Endothelial cell of umbilical vein (primary cell): ENCODE measurements around the gene CCDC47. TPM values are rescaled to one million over a fixed set of nuclear protein-coding genes. Genes with fewer than 3 reads are reported as not detected.
"Not testable (repeated sequence)": the region's sequence is repeated elsewhere in the genome, so short reads cannot be mapped to it uniquely, and the experiment has no call there.

Experiments
- BruUV-seq: library from RNA; stranded (reverse); fragments of 400-500 nt; replicated peaks from 2 replicates; lab custom pipeline; 2021; lab: Mats Ljungman, UMichigan
- CTCF ChIA-PET: fragments of 300-600, 350-600 bp; sonication (Branson Sonifier 250); formaldehyde crosslinking; loops from one replicate; lab custom pipeline; 2021; ENCODE audit warnings: antibody characterized with exemption, inconsistent platforms; lab: Charles Lee
- POLR2A ChIA-PET: fragments of 300-600, 350-600 bp; sonication (Branson Sonifier 250); formaldehyde crosslinking; loops from one replicate; lab custom pipeline; 2021; ENCODE audit warnings: antibody characterized with exemption, inconsistent platforms; lab: Charles Lee
- DNase-seq: peaks from one replicate; pipeline ENCODE4 v3.0.0-alpha.2; 2011; ENCODE audit warnings: low read depth, low spot score
- FAIRE-seq: peaks from 2 replicates; lab custom pipeline; 2011; peaks lifted over from hg19 to GRCh38; lab: Jason Lieb, UNC
- H2AFZ ChIP-seq: 2 replicates; pipeline ENCODE4 v1.6.0; 2012; ENCODE audit warnings: low read depth, low read length, control low read depth, inconsistent platforms
- H3K27ac ChIP-seq: 2 replicates; pipeline ENCODE4 v1.5.1; 2011; ENCODE audit warnings: low read depth, mild to moderate bottlenecking, control low read depth, low read length, moderate library complexity; ENCODE audit not compliant: insufficient read depth
- H3K27me3 ChIP-seq, 2 experiments: 2 replicates each; pipeline versions ENCODE4 v1.6.0 to v1.6.1; 2011; ENCODE audit warnings: low read length in 2 of 2, mixed read lengths in 1 of 2; ENCODE audit not compliant: control insufficient read depth in 2 of 2, insufficient read depth in 2 of 2
- H3K36me3 ChIP-seq, 2 experiments: 2 replicates in 1 of 2; 3 replicates in 1 of 2; pipeline ENCODE4 v1.5.1; 2011; ENCODE audit warnings: low read length in 2 of 2, mild to moderate bottlenecking in 1 of 2, moderate library complexity in 1 of 2; ENCODE audit not compliant: control insufficient read depth in 2 of 2, insufficient read depth in 2 of 2; ENCODE audit errors: extremely low read depth in 1 of 2
- H3K4me1 ChIP-seq: 3 replicates; pipeline ENCODE4 v1.5.1; 2011; ENCODE audit warnings: mild to moderate bottlenecking, low read length; ENCODE audit not compliant: control insufficient read depth, insufficient read depth; ENCODE audit errors: extremely low read depth
- H3K4me2 ChIP-seq: 2 replicates; pipeline ENCODE4 v1.6.1; 2011; ENCODE audit warnings: low read length, control low read depth, mixed read lengths; ENCODE audit not compliant: insufficient read depth
- H3K4me3 ChIP-seq, 3 experiments: fragments of 200-600 bp in 1 of 3; sonication (generic), shearing (Covaris generic) in 1 of 3; replicated peaks in 1 of 3; 2 replicates each; pipeline ENCODE4 v1.5.1; 2011 to 2016; ENCODE audit warnings: control low read depth in 3 of 3, low read length in 3 of 3, mild to moderate bottlenecking in 2 of 3, inconsistent platforms in 1 of 3, low read depth in 1 of 3, moderate library complexity in 1 of 3; ENCODE audit not compliant: insufficient read depth in 1 of 3
- H3K79me2 ChIP-seq: 2 replicates; pipeline ENCODE4 v1.6.0; 2012; ENCODE audit warnings: low read length, inconsistent platforms; ENCODE audit not compliant: control insufficient read depth, insufficient read depth
- H3K9ac ChIP-seq: replicated peaks from 2 replicates; pipeline ENCODE3; 2011; ENCODE audit warnings: low read length, control low read depth; ENCODE audit not compliant: insufficient read depth; ENCODE audit errors: extremely low read depth
- H3K9me1 ChIP-seq: replicated peaks from 3 replicates; pipeline ENCODE4 v1.6.0; 2011; ENCODE audit warnings: mild to moderate bottlenecking, low read length; ENCODE audit not compliant: control insufficient read depth, insufficient read depth; ENCODE audit errors: extremely low read depth
- H3K9me3 ChIP-seq: replicated peaks from 2 replicates; pipeline ENCODE4 v1.5.1; 2012; ENCODE audit warnings: low read length, inconsistent platforms; ENCODE audit not compliant: control insufficient read depth, insufficient read depth
- H4K20me1 ChIP-seq: replicated peaks from 2 replicates; pipeline ENCODE3; 2011; ENCODE audit warnings: mild to moderate bottlenecking, low read length; ENCODE audit not compliant: control insufficient read depth, insufficient read depth; ENCODE audit errors: extremely low read depth
- FOS ChIP-seq: IDR thresholded peaks from 2 replicates; pipeline ENCODE4 v1.6.1; 2011; ENCODE audit warnings: mild to moderate bottlenecking, low read length, moderate library complexity, borderline replicate concordance; ENCODE audit not compliant: insufficient read depth
- GATA2 ChIP-seq: IDR thresholded peaks from 2 replicates; pipeline ENCODE4 v1.7.0; 2011; ENCODE audit warnings: low read depth, mild to moderate bottlenecking, moderate library complexity, mixed read lengths, low read length; ENCODE audit not compliant: insufficient read length, insufficient read depth
- JUN ChIP-seq: IDR thresholded peaks from 2 replicates; pipeline ENCODE4 v1.6.1; 2011; ENCODE audit warnings: borderline replicate concordance, low read depth; ENCODE audit not compliant: insufficient read length, insufficient read depth
- MYC ChIP-seq: IDR thresholded peaks from one replicate; pipeline ENCODE4 v1.6.1; 2011; ENCODE audit warnings: mild to moderate bottlenecking, low read depth, low read length
- dilution Hi-C: fragments of 300-500 bp; cut with MboI; formaldehyde crosslinking; loops from one replicate; pipeline ENCODE4 v1.15.0; 2019; ENCODE audit warnings: low sequenced_read_pairs; ENCODE audit not compliant: extremely low pct_ligation_motif_present
- intact Hi-C: fragments of 100-400 bp; cut with micrococcal nuclease; formaldehyde crosslinking; loops from one replicate; pipeline ENCODE4 v1.10.0; 2022
- polyA plus RNA-seq, 4 experiments: library from polyadenylated mRNA; depleted of rRNA in 3 of 4; stranded (reverse) in 3 of 4; unstranded in 1 of 4; fragments of >200 nt; gene quantifications; 2 replicates each; pipeline versions ENCODE4 v1.2.1 to v1.2.3, GENCODE V29; 2011 to 2012; ENCODE audit warnings: missing spikeins in 1 of 4
- total RNA-seq: library from RNA; stranded (reverse); gene quantifications from 2 replicates; pipeline ENCODE4 v1.2.3, GENCODE V29; 2021
- TF ChIP-seq, protein P1 (sequence below), 2 donors: IDR thresholded peaks; 1 replicate in 1 of 2; 2 replicates in 1 of 2; pipeline ENCODE4 v1.5.1; 2011; ENCODE audit warnings: low read length in 2 of 2, mild to moderate bottlenecking in 2 of 2, moderate library complexity in 2 of 2, control low read depth in 1 of 2, inconsistent platforms in 1 of 2, low read depth in 1 of 2; ENCODE audit not compliant: insufficient read depth in 1 of 2; ENCODE audit errors: extremely low read depth in 1 of 2

Gene CCDC47
- total and polyA plus RNA-seq, 2 donors (not counting 3 experiments of a cell fraction or from before 2014, with no cell fraction given) = 21.7 to 76.5 TPM

DNA sequence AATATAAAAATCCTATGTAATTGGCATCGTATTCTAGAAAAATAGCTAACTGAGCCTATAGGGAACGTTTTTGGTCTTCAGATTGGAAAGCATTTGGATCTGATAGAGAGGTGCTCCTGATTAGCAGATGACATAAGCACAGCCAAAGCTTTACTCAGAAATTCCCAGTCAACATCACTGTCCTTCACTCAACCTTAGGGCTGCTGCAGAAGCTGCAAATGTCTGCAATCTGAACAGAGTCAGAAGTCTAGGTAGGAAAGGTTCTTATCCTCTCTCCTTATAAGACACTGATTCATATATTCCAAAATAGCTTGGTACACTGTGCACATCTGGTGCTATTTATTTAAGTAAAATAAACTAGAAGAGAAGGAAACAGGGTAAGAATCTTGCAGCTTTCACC, 51.0 kb downstream of the CCDC47 start:
- Histone ChIP-seq H3K4me3 (no peak overlapping the region), H3K9me1 (no peaks in the 10 kb centered on the region), H3K9me3 (no peaks in the 10 kb centered on the region), H4K20me1 (no peaks in the 10 kb centered on the region), H2AFZ (no peak overlapping the region), H3K27me3 (no peaks in the 10 kb centered on the region), H3K27ac (no peak overlapping the region), H3K4me2 (no peak overlapping the region), H3K4me1 (no peaks in the 10 kb centered on the region), H3K9ac (no peak overlapping the region), H3K79me2 (no peaks in the 10 kb centered on the region), H3K36me3 (peaks cover 0 to 5% of the 10 kb centered on the region in 2 experiments)
- dilution Hi-C loops (no loop called here), intact Hi-C loops (no loop called here)
- ChIA-PET CTCF (interaction anchor here (1.0 to 3.0 kb wide), 2 partner anchors 12 to 32 kb away, joined by 3 to 16 read pairs; no protein-coding TSS in a partner anchor), POLR2A (no interaction called here)
- no TSS peak for BruUV-seq
- FAIRE-seq (no peak), DNase-seq (no peak)
- TF ChIP-seq FOS (no peak), MYC (no peak), JUN (no peak), GATA2 (no peak)
- TF ChIP-seq, protein P1, sequence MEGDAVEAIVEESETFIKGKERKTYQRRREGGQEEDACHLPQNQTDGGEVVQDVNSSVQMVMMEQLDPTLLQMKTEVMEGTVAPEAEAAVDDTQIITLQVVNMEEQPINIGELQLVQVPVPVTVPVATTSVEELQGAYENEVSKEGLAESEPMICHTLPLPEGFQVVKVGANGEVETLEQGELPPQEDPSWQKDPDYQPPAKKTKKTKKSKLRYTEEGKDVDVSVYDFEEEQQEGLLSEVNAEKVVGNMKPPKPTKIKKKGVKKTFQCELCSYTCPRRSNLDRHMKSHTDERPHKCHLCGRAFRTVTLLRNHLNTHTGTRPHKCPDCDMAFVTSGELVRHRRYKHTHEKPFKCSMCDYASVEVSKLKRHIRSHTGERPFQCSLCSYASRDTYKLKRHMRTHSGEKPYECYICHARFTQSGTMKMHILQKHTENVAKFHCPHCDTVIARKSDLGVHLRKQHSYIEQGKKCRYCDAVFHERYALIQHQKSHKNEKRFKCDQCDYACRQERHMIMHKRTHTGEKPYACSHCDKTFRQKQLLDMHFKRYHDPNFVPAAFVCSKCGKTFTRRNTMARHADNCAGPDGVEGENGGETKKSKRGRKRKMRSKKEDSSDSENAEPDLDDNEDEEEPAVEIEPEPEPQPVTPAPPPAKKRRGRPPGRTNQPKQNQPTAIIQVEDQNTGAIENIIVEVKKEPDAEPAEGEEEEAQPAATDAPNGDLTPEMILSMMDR (IDR thresholded peaks at IDR 0.05; ENCODE audit: extremely low read depth in 1 of 2, insufficient read depth in 1 of 2, low read depth in 1 of 2, low read length in 2 of 2) = no peak

DNA sequence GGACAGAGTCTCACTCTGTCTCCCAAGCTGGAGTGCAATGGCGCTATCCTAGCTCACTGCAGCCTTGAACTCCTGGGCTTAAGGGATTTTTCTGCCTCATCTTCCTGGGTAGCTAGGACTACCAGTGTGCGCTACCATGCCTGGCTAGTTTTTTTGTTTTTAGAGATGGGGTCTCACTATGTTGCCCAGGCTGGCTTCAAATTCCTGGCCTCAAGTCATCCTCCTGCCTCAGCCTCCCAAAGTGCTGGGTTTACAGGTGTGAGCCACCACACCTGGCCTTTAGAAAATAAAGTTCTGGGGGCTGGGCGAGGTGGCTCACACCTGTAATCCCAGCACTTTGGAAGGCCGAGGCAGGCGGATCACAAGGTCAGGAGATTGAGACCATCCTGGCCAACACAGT, 53.2 kb downstream of the CCDC47 start:
- H3K36me3 ChIP-seq, FAIRE-seq, dilution Hi-C loops, H3K4me2 ChIP-seq, H3K27ac ChIP-seq, H3K9me1 ChIP-seq, intact Hi-C loops, H3K4me3 ChIP-seq, DNase-seq, H2AFZ ChIP-seq, H3K79me2 ChIP-seq, H3K27me3 ChIP-seq, H4K20me1 ChIP-seq, H3K9me3 ChIP-seq, H3K4me1 ChIP-seq, BruUV-seq, H3K9ac ChIP-seq: not testable (repeated sequence)
- ChIA-PET CTCF (interaction anchor here (1.1 to 3.0 kb wide), 2 partner anchors 10 to 12 kb away, joined by 3 to 16 read pairs; no protein-coding TSS in a partner anchor), POLR2A (interaction anchor here (0.6 kb wide), 1 partner anchor 42 kb away, joined by 3 read pairs; no protein-coding TSS in a partner anchor)
